H1 (cell line): ENCODE results near the gene TMED8. TPM values are rescaled to one million over a fixed set of nuclear protein-coding genes. Genes with fewer than 3 reads are reported as not detected.

Experiments
- CTCF ChIA-PET: fragments of 300-600 bp; sonication (Branson Sonifier 250); formaldehyde crosslinking; loops from one replicate; lab custom pipeline; 2021; ENCODE audit not compliant: partially characterized antibody; lab: Charles Lee
- POLR2A ChIA-PET: fragments of 300-600 bp; sonication (Branson Sonifier 250); formaldehyde crosslinking; loops from one replicate; lab custom pipeline; 2021; ENCODE audit warnings: inconsistent platforms; ENCODE audit not compliant: partially characterized antibody; lab: Charles Lee
- DNase-seq, 2 experiments: peaks; one replicate each; pipeline versions ENCODE4 v3.0.0 to v3.0.0-alpha.2; 2010 to 2022; ENCODE audit warnings: low spot score in 2 of 2, low read depth in 1 of 2, mixed read lengths in 1 of 2
- FAIRE-seq: peaks from 2 replicates; lab custom pipeline; 2011; peaks lifted over from hg19 to GRCh38; lab: Jason Lieb, UNC
- H2AFZ ChIP-seq: 2 replicates; pipeline ENCODE4 v1.8.1; 2012; ENCODE audit warnings: low read length, inconsistent platforms
- H2AK5ac ChIP-seq: 2 replicates; pipeline ENCODE4 v1.6.1; 2013; ENCODE audit warnings: low read depth, low read length
- H2BK120ac ChIP-seq: replicated peaks from 2 replicates; pipeline ENCODE3; 2013; ENCODE audit warnings: low read depth, low read length, inconsistent platforms
- H2BK12ac ChIP-seq: 2 replicates; pipeline ENCODE4 v1.6.1; 2013; ENCODE audit warnings: low read depth, low read length
- H2BK15ac ChIP-seq: 2 replicates; pipeline ENCODE4 v1.6.1; 2013; ENCODE audit warnings: low read length
- H2BK20ac ChIP-seq: 2 replicates; pipeline ENCODE4 v1.6.1; 2013; ENCODE audit warnings: low read length
- H2BK5ac ChIP-seq: 2 replicates; pipeline ENCODE4 v1.6.1; 2013; ENCODE audit warnings: low read depth, low read length
- H3K14ac ChIP-seq: 2 replicates; pipeline ENCODE4 v1.6.1; 2013; ENCODE audit warnings: inconsistent platforms; ENCODE audit not compliant: insufficient read length
- H3K18ac ChIP-seq: 2 replicates; pipeline ENCODE4 v1.6.1; 2013; ENCODE audit warnings: low read length; ENCODE audit errors: extremely low read depth
- H3K23ac ChIP-seq: 2 replicates; pipeline ENCODE4 v1.6.1; 2013; ENCODE audit warnings: inconsistent platforms; ENCODE audit not compliant: insufficient read length
- H3K23me2 ChIP-seq: 2 replicates; pipeline ENCODE4 v1.6.1; 2013; ENCODE audit warnings: low read depth, low read length
- H3K27ac ChIP-seq: 2 replicates; pipeline ENCODE4 v1.6.1; 2011; ENCODE audit warnings: low read depth, low read length, inconsistent platforms
- H3K27me3 ChIP-seq, 4 experiments: replicated peaks in 1 of 4; 1 replicate in 1 of 4; 2 replicates in 3 of 4; pipeline versions ENCODE4 v1.6.1 to v1.8.1; 2011 to 2013; ENCODE audit warnings: low read length in 3 of 4, mild to moderate bottlenecking in 3 of 4, inconsistent platforms in 2 of 4, mixed read lengths in 2 of 4, moderate library complexity in 1 of 4; ENCODE audit not compliant: control insufficient read depth in 3 of 4, insufficient read depth in 3 of 4; ENCODE audit errors: extremely low read depth in 1 of 4
- H3K36me3 ChIP-seq, 4 experiments: 2 replicates each; pipeline versions ENCODE4 v1.6.1 to v1.8.1; 2011 to 2013; ENCODE audit warnings: mild to moderate bottlenecking in 4 of 4, low read length in 3 of 4, moderate library complexity in 2 of 4, control low read depth in 1 of 4, inconsistent platforms in 1 of 4; ENCODE audit not compliant: insufficient read depth in 4 of 4, control insufficient read depth in 2 of 4
- H3K4ac ChIP-seq: replicated peaks from 2 replicates; pipeline ENCODE3; 2013; ENCODE audit warnings: low read length, low read depth, mixed read lengths, inconsistent platforms; ENCODE audit not compliant: insufficient read length
- H3K4me1 ChIP-seq, 4 experiments: replicated peaks in 1 of 4; 1 replicate in 1 of 4; 2 replicates in 3 of 4; pipeline versions ENCODE4 v1.6.1 to v1.8.1; 2011 to 2013; ENCODE audit warnings: low read length in 3 of 4, inconsistent platforms in 2 of 4, mixed read lengths in 1 of 4; ENCODE audit not compliant: insufficient read depth in 4 of 4, control insufficient read depth in 3 of 4
- H3K4me2 ChIP-seq, 2 experiments: 2 replicates each; pipeline versions ENCODE4 v1.6.1 to v1.8.1; 2011 to 2013; ENCODE audit warnings: low read depth in 2 of 2, low read length in 2 of 2, control low read depth in 1 of 2, inconsistent platforms in 1 of 2, mild to moderate bottlenecking in 1 of 2; ENCODE audit not compliant: insufficient read depth in 1 of 2
- H3K4me3 ChIP-seq, 4 experiments: fragments of 200-600, 300-600 bp in 1 of 4; sonication (generic), shearing (Covaris generic), sonication (Bioruptor Twin) in 1 of 4; 2 replicates each; pipeline versions ENCODE4 v1.5.1 to v1.8.1; 2011 to 2016; ENCODE audit warnings: low read length in 4 of 4, low read depth in 3 of 4, control low read depth in 2 of 4, inconsistent platforms in 2 of 4, mild to moderate bottlenecking in 2 of 4, mixed read lengths in 1 of 4, moderate library complexity in 1 of 4; ENCODE audit not compliant: insufficient read depth in 2 of 4; ENCODE audit errors: extremely low read depth in 1 of 4
- H3K56ac ChIP-seq: replicated peaks from 2 replicates; pipeline ENCODE3; 2013; ENCODE audit warnings: low read depth, mild to moderate bottlenecking, mixed read lengths, low read length, inconsistent platforms; ENCODE audit not compliant: insufficient read length
- H3K79me1 ChIP-seq: 2 replicates; pipeline ENCODE4 v1.6.1; 2013; ENCODE audit warnings: low read depth, low read length, control low read depth
- H3K79me2 ChIP-seq, 2 experiments: 2 replicates each; pipeline versions ENCODE4 v1.6.1 to v1.8.1; 2012 to 2013; ENCODE audit warnings: low read length in 2 of 2, mild to moderate bottlenecking in 2 of 2, inconsistent platforms in 1 of 2; ENCODE audit not compliant: insufficient read depth in 2 of 2, control insufficient read depth in 1 of 2
- H3K9ac ChIP-seq, 4 experiments: replicated peaks in 1 of 4; 1 replicate in 1 of 4; 2 replicates in 3 of 4; pipeline versions ENCODE4 v1.6.1 to v1.8.1; 2011 to 2013; ENCODE audit warnings: low read depth in 3 of 4, low read length in 3 of 4, control low read depth in 2 of 4, mild to moderate bottlenecking in 2 of 4, moderate library complexity in 2 of 4, inconsistent platforms in 1 of 4; ENCODE audit errors: extremely low read depth in 1 of 4
- H3K9me3 ChIP-seq, 2 experiments: 2 replicates each; pipeline versions ENCODE4 v1.6.1 to v1.8.1; 2012 to 2013; ENCODE audit warnings: mild to moderate bottlenecking in 2 of 2, moderate library complexity in 2 of 2, control low read depth in 1 of 2, inconsistent platforms in 1 of 2, low read depth in 1 of 2, low read length in 1 of 2, mixed read lengths in 1 of 2; ENCODE audit not compliant: insufficient read depth in 2 of 2
- H4K20me1 ChIP-seq, 2 experiments: replicated peaks in 1 of 2; 2 replicates each; pipeline versions ENCODE3 to v1.8.1; 2011 to 2013; ENCODE audit warnings: inconsistent platforms in 2 of 2, low read length in 2 of 2, mild to moderate bottlenecking in 1 of 2; ENCODE audit not compliant: insufficient read depth in 2 of 2, control insufficient read depth in 1 of 2
- H4K5ac ChIP-seq: 2 replicates; pipeline ENCODE4 v1.6.1; 2013; ENCODE audit warnings: low read length, low read depth, mixed read lengths, inconsistent platforms; ENCODE audit not compliant: insufficient read length
- H4K8ac ChIP-seq: 2 replicates; pipeline ENCODE4 v1.8.0; 2013; ENCODE audit warnings: mild to moderate bottlenecking, moderate library complexity, low read length, inconsistent platforms; ENCODE audit not compliant: insufficient read depth; ENCODE audit errors: extremely low read depth
- H4K91ac ChIP-seq: replicated peaks from 2 replicates; pipeline ENCODE3; 2013; ENCODE audit warnings: low read length, mixed read lengths, inconsistent platforms; ENCODE audit not compliant: insufficient read length
- BCL11A ChIP-seq, 2 experiments: IDR thresholded peaks; one replicate each; pipeline ENCODE4 v1.6.1; 2011; ENCODE audit warnings: low read depth in 2 of 2, low read length in 2 of 2, mild to moderate bottlenecking in 2 of 2
- BRCA1 ChIP-seq: IDR thresholded peaks from 2 replicates; pipeline ENCODE4 v1.6.1; 2012; ENCODE audit warnings: low read depth, low read length, improper control_type of control experiment
- CHD1 ChIP-seq: IDR thresholded peaks from 2 replicates; pipeline ENCODE4 v1.6.1; 2012; ENCODE audit warnings: low read depth, low read length, improper control_type of control experiment
- CHD2 ChIP-seq: IDR thresholded peaks from 2 replicates; pipeline ENCODE4 v1.6.1; 2012; ENCODE audit warnings: low read length, improper control_type of control experiment
- CREB1 ChIP-seq: IDR thresholded peaks from 2 replicates; pipeline ENCODE4 v1.6.1; 2012; ENCODE audit warnings: inconsistent platforms
- CTBP2 ChIP-seq: IDR thresholded peaks from 2 replicates; pipeline ENCODE4 v1.7.0; 2011; ENCODE audit warnings: borderline replicate concordance, mild to moderate bottlenecking, moderate library complexity, mixed read lengths, low read length; ENCODE audit not compliant: insufficient read depth, insufficient read length
- EZH2 ChIP-seq: fragments of 200-600 bp; sonication (generic); IDR thresholded peaks from 2 replicates; pipeline ENCODE4 v1.7.1; 2012; ENCODE audit warnings: low read depth, mild to moderate bottlenecking, moderate library complexity, low read length, inconsistent platforms; ENCODE audit not compliant: severe bottlenecking
- FOSL1 ChIP-seq: IDR thresholded peaks from 2 replicates; pipeline ENCODE4 v1.6.1; 2011; ENCODE audit warnings: mild to moderate bottlenecking, low read depth, low read length, moderate library complexity; ENCODE audit not compliant: insufficient read depth
- RXRA ChIP-seq: IDR thresholded peaks from 2 replicates; pipeline ENCODE4 v1.6.1; 2011; ENCODE audit warnings: low read depth, mild to moderate bottlenecking, low read length, moderate library complexity; ENCODE audit not compliant: insufficient read depth
- SP2 ChIP-seq: IDR thresholded peaks from 2 replicates; pipeline ENCODE4 v1.6.1; 2012; ENCODE audit warnings: mild to moderate bottlenecking, low read length, inconsistent platforms
- TBP ChIP-seq: IDR thresholded peaks from 2 replicates; pipeline ENCODE4 v1.6.1; 2011; ENCODE audit warnings: low read depth, low read length, improper control_type of control experiment
- YY1 ChIP-seq: IDR thresholded peaks from 2 replicates; pipeline ENCODE4 v1.6.1; 2011; ENCODE audit warnings: low read depth, mild to moderate bottlenecking, low read length
- WGBS, 2 experiments: shearing (Covaris generic) in 1 of 2; methylation state at CpG; one replicate each; pipeline versions ENCODE4 v1.1.6 to v1.1.7; 2013 to 2015; ENCODE audit warnings: low lambda C conversion rate in 2 of 2, mixed read lengths in 2 of 2, inconsistent platforms in 1 of 2, low coverage in 1 of 2, missing lambda C conversion rate in 1 of 2; ENCODE audit not compliant: insufficient replicate concordance in 2 of 2, insufficient coverage in 1 of 2, insufficient read length in 1 of 2; ENCODE audit errors: extremely low coverage in 1 of 2, missing lambda C conversion rate in 1 of 2; 5-methylcytosine and 5-hydroxymethylcytosine counted together
- polyA plus RNA-seq, 7 experiments: library from polyadenylated mRNA; depleted of rRNA in 3 of 7; stranded (reverse) in 5 of 7; unstranded in 2 of 7; fragments of >200 nt in 5 of 7; fragments of 200-250 nt in 2 of 7; gene quantifications; 1 replicate in 5 of 7; 2 replicates in 1 of 7; 4 replicates in 1 of 7; pipeline versions ENCODE4 v1.2.1 to v1.2.3, GENCODE V29; 2011 to 2013; ENCODE audit warnings: missing spikeins in 2 of 7, mixed read lengths in 2 of 7
- total RNA-seq: library from RNA; stranded (reverse); fragmentation: NEBNext Ultra II Directional; extraction: Animal tissue kit (Norgen Biotek cat#: 25700); gene quantifications from 2 replicates; pipeline ENCODE4 v1.2.1, GENCODE V29; 2021
- TF ChIP-seq, protein P1 (sequence below), 3 experiments: IDR thresholded peaks; 1 replicate in 2 of 3; 2 replicates in 1 of 3; pipeline versions ENCODE4 v1.5.1 to v1.6.1; 2011; ENCODE audit warnings: low read length in 3 of 3, mild to moderate bottlenecking in 3 of 3, inconsistent platforms in 2 of 3, low read depth in 1 of 3, moderate library complexity in 1 of 3; ENCODE audit not compliant: insufficient read depth in 1 of 3; ENCODE audit errors: control extremely low read depth in 1 of 3

TMED8 gene
- total and polyA plus RNA-seq, 2 of the 8 experiments (the other 6 are each of a cell fraction or from before 2014, with no cell fraction given) = 5.5 to 13.4 TPM

DNA sequence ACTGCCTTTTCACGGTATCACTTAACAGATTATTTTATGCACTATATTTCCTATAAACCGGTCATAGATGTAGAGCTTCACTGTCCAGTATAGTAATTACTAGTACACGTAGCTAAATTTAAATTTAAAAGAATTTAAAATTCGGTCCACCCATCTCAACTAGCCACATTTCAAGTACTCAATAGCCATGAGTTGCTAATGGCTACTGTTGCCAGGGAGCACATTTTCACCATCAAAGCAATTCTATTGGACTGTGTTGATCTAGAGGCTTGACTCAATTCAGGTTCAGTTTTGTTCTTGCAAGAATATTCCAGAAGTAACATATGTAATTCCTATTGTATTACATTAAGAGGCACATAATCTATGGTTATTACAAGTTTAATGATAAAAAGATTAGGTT is 20.0 kb downstream of the TMED8 start:
- DNase-seq = no peak
- no peak overlapping the region for H2AK5ac ChIP-seq
- no peaks in the 10 kb centered on the region for H3K23me2 ChIP-seq
- no peak overlapping the region for H3K14ac ChIP-seq
- no peak overlapping the region for H3K27ac ChIP-seq
- no peak overlapping the region for H3K18ac ChIP-seq
- no peak overlapping the region for H4K8ac ChIP-seq
- no peaks in the 10 kb centered on the region for H3K79me2 ChIP-seq
- no peaks in the 10 kb centered on the region for H3K9me3 ChIP-seq
- no peak overlapping the region for H2BK120ac ChIP-seq
- no peak overlapping the region for H3K4me3 ChIP-seq
- H3K4ac ChIP-seq = no peak overlapping the region
- H2AFZ ChIP-seq = no peak overlapping the region
- CTCF ChIA-PET = interaction anchor here (0.5 to 1.4 kb wide), 4 partner anchors 13 to 53 kb away, joined by 3 to 6 read pairs (median 4); no protein-coding TSS in a partner anchor
- no peak overlapping the region for H2BK15ac ChIP-seq
- H4K20me1 ChIP-seq = no peaks in the 10 kb centered on the region
- H3K4me1 ChIP-seq = no peaks in the 10 kb centered on the region
- FAIRE-seq = no peak
- POLR2A ChIA-PET = interaction anchor here (1.6 kb wide), 1 partner anchor 13 kb away, joined by 5 read pairs; no protein-coding TSS in a partner anchor
- H4K5ac ChIP-seq = no peak overlapping the region
- H3K79me1 ChIP-seq = no peaks in the 10 kb centered on the region; the same call in 1 of the 2 replicates
- WGBS, 2 experiments = 89% methylated on average over 4 of the region's 4 CpGs; no CpG with 5 or more reads in 1 of the 2 experiments
- H2BK5ac ChIP-seq = no peak overlapping the region
- H3K56ac ChIP-seq = no peak overlapping the region
- no peak overlapping the region for H3K9ac ChIP-seq
- no peaks in the 10 kb centered on the region for H3K27me3 ChIP-seq
- no peak overlapping the region for H2BK12ac ChIP-seq
- H4K91ac ChIP-seq = no peak overlapping the region
- H3K36me3 ChIP-seq = no peaks in the 10 kb centered on the region
- no peak overlapping the region for H3K4me2 ChIP-seq
- no peak overlapping the region for H2BK20ac ChIP-seq
- H3K23ac ChIP-seq = no peak overlapping the region
- TF ChIP-seq CTBP2 (no peak), SP2 (no peak), YY1 (no peak), TBP (no peak), BRCA1 (no peak), RXRA (no peak), CHD2 (no peak), EZH2 (no peak), BCL11A (IDR thresholded peaks at IDR 0.05; ENCODE audit: low read depth in 2 of 2, low read length in 2 of 2) (no peak), CREB1 (no peak), FOSL1 (no peak), CHD1 (no peak)
- TF ChIP-seq, protein P1, sequence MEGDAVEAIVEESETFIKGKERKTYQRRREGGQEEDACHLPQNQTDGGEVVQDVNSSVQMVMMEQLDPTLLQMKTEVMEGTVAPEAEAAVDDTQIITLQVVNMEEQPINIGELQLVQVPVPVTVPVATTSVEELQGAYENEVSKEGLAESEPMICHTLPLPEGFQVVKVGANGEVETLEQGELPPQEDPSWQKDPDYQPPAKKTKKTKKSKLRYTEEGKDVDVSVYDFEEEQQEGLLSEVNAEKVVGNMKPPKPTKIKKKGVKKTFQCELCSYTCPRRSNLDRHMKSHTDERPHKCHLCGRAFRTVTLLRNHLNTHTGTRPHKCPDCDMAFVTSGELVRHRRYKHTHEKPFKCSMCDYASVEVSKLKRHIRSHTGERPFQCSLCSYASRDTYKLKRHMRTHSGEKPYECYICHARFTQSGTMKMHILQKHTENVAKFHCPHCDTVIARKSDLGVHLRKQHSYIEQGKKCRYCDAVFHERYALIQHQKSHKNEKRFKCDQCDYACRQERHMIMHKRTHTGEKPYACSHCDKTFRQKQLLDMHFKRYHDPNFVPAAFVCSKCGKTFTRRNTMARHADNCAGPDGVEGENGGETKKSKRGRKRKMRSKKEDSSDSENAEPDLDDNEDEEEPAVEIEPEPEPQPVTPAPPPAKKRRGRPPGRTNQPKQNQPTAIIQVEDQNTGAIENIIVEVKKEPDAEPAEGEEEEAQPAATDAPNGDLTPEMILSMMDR (IDR thresholded peaks at IDR 0.05; ENCODE audit: control extremely low read depth in 1 of 3, insufficient read depth in 1 of 3, low read depth in 1 of 3, low read length in 3 of 3) = no peak
